ENCODE data around the gene UNCX.

- no peak for TF ChIP-seq CTCF (IDR thresholded peaks at IDR 0.05)
- TF ChIP-seq POLR2A (IDR thresholded peaks at IDR 0.05): no peak
Observed at GRCh38 chr7:1241603-1242255, 9.1 kb downstream of the UNCX start.
